K562 (cell line): Measurements from ENCODE around the gene CYTH4. TPM values are rescaled to one million over a fixed set of nuclear protein-coding genes. Genes with fewer than 3 reads are reported as not detected.

Experiments used
- ATAC-seq: fragments of 200-7000 bp; cut with Tn5 transposase; 3 replicates; pipeline ENCODE4 v1.9.1; 2020; ENCODE audit warnings: moderate library complexity
- BruUV-seq: library from RNA; stranded (reverse); fragments of 400-500 nt; replicated peaks from 2 replicates; lab custom pipeline; 2021; lab: Mats Ljungman, UMichigan
- CTCF ChIA-PET: fragments of 300-600 bp; formaldehyde crosslinking; extraction: SDS; loops from one replicate; lab custom pipeline; 2021; ENCODE audit warnings: low intra/inter-chr PET ratio; lab: Yijun Ruan, JAX
- POLR2A ChIA-PET: fragments of 300-600, 350-650 bp; sonication (Branson Sonifier 250); formaldehyde crosslinking; extraction: SDS; loops from one replicate; lab custom pipeline; 2021; ENCODE audit warnings: antibody characterized with exemption, inconsistent platforms; lab: Yijun Ruan, JAX
- DNase-seq, 4 experiments: peaks; one replicate each; pipeline versions ENCODE4 v3.0.0 to v3.0.0-alpha.2; 2011 to 2018; ENCODE audit warnings: low spot score in 3 of 4, mixed read lengths in 3 of 4; ENCODE audit errors: extremely low read depth in 1 of 4
- FAIRE-seq: peaks from 2 replicates; lab custom pipeline; 2011; peaks lifted over from hg19 to GRCh38; lab: Jason Lieb, UNC
- H2AFZ ChIP-seq: 2 replicates; pipeline ENCODE4 v1.6.0; 2011; ENCODE audit warnings: low read depth, low read length, control low read depth, inconsistent platforms
- H3K27ac ChIP-seq: fragments of 200-600 bp; 3 replicates; pipeline ENCODE4 v1.8.0; 2011; ENCODE audit warnings: low read depth, mild to moderate bottlenecking, control low read depth, inconsistent platforms, low read length, moderate library complexity, mixed read lengths; ENCODE audit errors: extremely low read depth
- H3K27me3 ChIP-seq, 2 experiments: fragments of 300-600 bp in 1 of 2; 2 replicates in 1 of 2; 3 replicates in 1 of 2; pipeline versions ENCODE4 v1.6.0 to v1.8.0; 2011; ENCODE audit warnings: inconsistent platforms in 2 of 2, low read length in 2 of 2, mild to moderate bottlenecking in 1 of 2, mixed read lengths in 1 of 2, moderate library complexity in 1 of 2; ENCODE audit not compliant: control insufficient read depth in 2 of 2, insufficient read depth in 2 of 2
- H3K36me3 ChIP-seq: fragments of 300-600 bp; 3 replicates; pipeline ENCODE4 v1.8.0; 2011; ENCODE audit warnings: mild to moderate bottlenecking, low read length, inconsistent platforms; ENCODE audit not compliant: control insufficient read depth, insufficient read depth
- H3K4me1 ChIP-seq, 2 experiments: fragments of 200-600 bp in 1 of 2; replicated peaks in 1 of 2; 2 replicates in 1 of 2; 3 replicates in 1 of 2; pipeline versions ENCODE4 v1.5.1 to v1.8.0; 2011; ENCODE audit warnings: inconsistent platforms in 2 of 2, low read length in 2 of 2, mild to moderate bottlenecking in 1 of 2, mixed read lengths in 1 of 2, moderate library complexity in 1 of 2; ENCODE audit not compliant: control insufficient read depth in 2 of 2, insufficient read depth in 2 of 2
- H3K4me2 ChIP-seq: 2 replicates; pipeline ENCODE4 v1.6.1; 2011; ENCODE audit warnings: low read length, control low read depth, inconsistent platforms, mixed read lengths; ENCODE audit not compliant: insufficient read depth
- H3K4me3 ChIP-seq: fragments of 200-600 bp; sonication (generic), shearing (Covaris generic); 2 replicates; pipeline ENCODE4 v1.5.1; 2016; ENCODE audit warnings: control low read depth, inconsistent platforms
- H3K79me2 ChIP-seq: fragments of 200-600 bp; 3 replicates; pipeline ENCODE4 v1.8.0; 2011; ENCODE audit warnings: low read length, inconsistent platforms; ENCODE audit not compliant: control insufficient read depth, insufficient read depth
- H3K9ac ChIP-seq, 2 experiments: 2 replicates each; pipeline versions ENCODE4 v1.6.0 to v1.6.1; 2011; ENCODE audit warnings: low read depth in 2 of 2, low read length in 2 of 2, control low read depth in 1 of 2, inconsistent platforms in 1 of 2, mild to moderate bottlenecking in 1 of 2, mixed read lengths in 1 of 2; ENCODE audit not compliant: insufficient read depth in 1 of 2
- H3K9me1 ChIP-seq: one replicate; pipeline ENCODE4 v1.6.0; 2011; ENCODE audit warnings: inconsistent platforms, mild to moderate bottlenecking, low read length, moderate library complexity; ENCODE audit not compliant: control insufficient read depth, insufficient read depth
- H3K9me3 ChIP-seq: replicated peaks from 2 replicates; pipeline ENCODE4 v1.5.1; 2011; ENCODE audit warnings: low read depth, low read length, inconsistent platforms; ENCODE audit not compliant: control insufficient read depth, insufficient read depth
- H4K20me1 ChIP-seq: replicated peaks from 2 replicates; pipeline ENCODE4 v1.6.1; 2011; ENCODE audit warnings: low read length, inconsistent platforms, mixed read lengths; ENCODE audit not compliant: control insufficient read depth, insufficient read depth
- ASH1L ChIP-seq: fragments of 450-650 bp; IDR thresholded peaks from 2 replicates; pipeline ENCODE4 v1.6.1; 2018; ENCODE audit warnings: borderline replicate concordance, mild to moderate bottlenecking, low read depth; ENCODE audit not compliant: partially characterized antibody
- CBX2 ChIP-seq: fragments of 200-600 bp; sonication (generic); IDR thresholded peaks from one replicate; pipeline ENCODE4 v1.6.1; 2012; ENCODE audit warnings: mild to moderate bottlenecking, low read length, inconsistent platforms; ENCODE audit not compliant: insufficient read depth, poor library complexity, severe bottlenecking
- CBX3 ChIP-seq, 2 experiments: IDR thresholded peaks; 1 replicate in 1 of 2; 2 replicates in 1 of 2; pipeline ENCODE4 v1.6.1; 2012; ENCODE audit warnings: inconsistent platforms in 2 of 2, low read length in 2 of 2, borderline replicate concordance in 1 of 2, control low read depth in 1 of 2
- CEBPB ChIP-seq: fragments of 450-650 bp; IDR thresholded peaks from 2 replicates; pipeline ENCODE4 v1.6.1; 2016; ENCODE audit warnings: missing genetic modification characterization, missing compliant biosample characterization
- CREM ChIP-seq: IDR thresholded peaks from 2 replicates; pipeline ENCODE4 v1.6.1; 2014; ENCODE audit warnings: antibody characterized with exemption, low read depth
- EGR1 ChIP-seq: fragments of 450-650 bp; conservative IDR thresholded peaks from 2 replicates; pipeline ENCODE4 v1.6.1; 2017; ENCODE audit warnings: mild to moderate bottlenecking
- FOXK1 ChIP-seq: sonication (generic); formaldehyde crosslinking; IDR thresholded peaks from 2 replicates; pipeline ENCODE4 v1.8.0; 2022; ENCODE audit warnings: missing genetic modification reagents, mild to moderate bottlenecking, borderline replicate concordance
- GABPB2 ChIP-seq: fragments of 250-450 bp; sonication (Bioruptor Pico); conservative IDR thresholded peaks from 2 replicates; pipeline ENCODE4 v1.5.1; 2021; ENCODE audit warnings: mild to moderate bottlenecking
- HSF4 ChIP-seq: fragments of 250-450 bp; sonication (Bioruptor Pico); IDR thresholded peaks from 2 replicates; pipeline ENCODE4 v2.1.2; 2022; ENCODE audit warnings: mild to moderate bottlenecking, moderate library complexity, borderline replicate concordance
- MEF2D ChIP-seq: conservative IDR thresholded peaks from 2 replicates; pipeline ENCODE4 v1.6.1; 2016; ENCODE audit warnings: low read depth, missing genetic modification characterization, missing compliant biosample characterization
- PCBP2 ChIP-seq: fragments of 200-400 bp; formaldehyde crosslinking; IDR thresholded peaks from 2 replicates; pipeline ENCODE4 v1.6.1; 2018; ENCODE audit warnings: low read length, low read depth, mild to moderate bottlenecking, moderate library complexity; ENCODE audit not compliant: poor library complexity, severe bottlenecking
- RAD21 ChIP-seq, 2 experiments: fragments of 250-450 bp in 1 of 2; fragments of 450-650 bp in 1 of 2; sonication (Bioruptor Pico) in 1 of 2; formaldehyde crosslinking in 1 of 2; IDR thresholded peaks in 1 of 2; conservative IDR thresholded peaks in 1 of 2; 2 replicates each; pipeline versions ENCODE4 v1.4.0 to v1.8.0; 2020 to 2022; ENCODE audit warnings: mild to moderate bottlenecking in 2 of 2, moderate library complexity in 1 of 2
- ZEB2 ChIP-seq: fragments of 450-650 bp; IDR thresholded peaks from 2 replicates; pipeline ENCODE4 v1.6.1; 2016
- ZNF41 ChIP-seq: fragments of 250-450 bp; sonication (Bioruptor Pico); conservative IDR thresholded peaks from 2 replicates; pipeline ENCODE4 v1.4.0; 2020; ENCODE audit warnings: mild to moderate bottlenecking
- ZNF444 ChIP-seq: fragments of 250-450 bp; sonication (Bioruptor Pico); IDR thresholded peaks from 2 replicates; pipeline ENCODE4 v1.4.0; 2020; ENCODE audit warnings: mild to moderate bottlenecking, moderate library complexity
- ZNF764 ChIP-seq: fragments of 250-450 bp; sonication (Bioruptor Pico); IDR thresholded peaks from 2 replicates; pipeline ENCODE4 v1.4.0; 2020; ENCODE audit warnings: low read depth, mild to moderate bottlenecking, moderate library complexity
- WGBS: fragments of 100-300 bp; shearing (Covaris generic); methylation state at CpG from one replicate; pipeline ENCODE4 v1.1.6; 2016; ENCODE audit warnings: low coverage, mixed read lengths; ENCODE audit not compliant: insufficient coverage; ENCODE audit errors: missing lambda C conversion rate; 5-methylcytosine and 5-hydroxymethylcytosine counted together
- in situ Hi-C: fragments of 300-500 bp; cut with MboI; formaldehyde crosslinking; loops from 4 replicates; pipeline ENCODE4 v1.15.0; 2018; ENCODE audit warnings: inconsistent platforms, mixed read lengths
- intact Hi-C: fragments of 100-400 bp; cut with micrococcal nuclease; formaldehyde crosslinking; loops from 2 replicates; pipeline ENCODE4 v1.14.2; 2022
- polyA plus RNA-seq, 8 experiments: library from polyadenylated mRNA; depleted of rRNA in 4 of 8; stranded (reverse) in 5 of 8; unstranded in 3 of 8; fragments of >200 nt; fragmentation: Nextera tagmentation in 2 of 8; fragmentation: Illumina TruSeq in 1 of 8; extraction: Ambion mirVana in 2 of 8; extraction: Trizol in 1 of 8; gene quantifications; 2 replicates each; pipeline versions ENCODE4 v1.2.1 to v1.2.3, GENCODE V29; 2011 to 2014; ENCODE audit warnings: inconsistent platforms in 1 of 8, missing spikeins in 1 of 8
- total RNA-seq, 7 experiments: library from RNA; depleted of rRNA in 6 of 7; stranded (reverse); fragments of >200 nt in 6 of 7; fragmentation: Illumina TruSeq in 2 of 7; extraction: Trizol in 2 of 7; gene quantifications; 2 replicates each; pipeline versions ENCODE4 v1.2.1 to v1.2.3, GENCODE V29; 2011 to 2021; ENCODE audit warnings: low replicate concordance in 1 of 7

CYTH4 gene
- total and polyA plus RNA-seq, 9 of the 15 experiments (the other 6 are each of a cell fraction or from before 2014, with no cell fraction given): 0.03 to 2.0 (median 0.61) TPM; not detected in 1

DNA sequence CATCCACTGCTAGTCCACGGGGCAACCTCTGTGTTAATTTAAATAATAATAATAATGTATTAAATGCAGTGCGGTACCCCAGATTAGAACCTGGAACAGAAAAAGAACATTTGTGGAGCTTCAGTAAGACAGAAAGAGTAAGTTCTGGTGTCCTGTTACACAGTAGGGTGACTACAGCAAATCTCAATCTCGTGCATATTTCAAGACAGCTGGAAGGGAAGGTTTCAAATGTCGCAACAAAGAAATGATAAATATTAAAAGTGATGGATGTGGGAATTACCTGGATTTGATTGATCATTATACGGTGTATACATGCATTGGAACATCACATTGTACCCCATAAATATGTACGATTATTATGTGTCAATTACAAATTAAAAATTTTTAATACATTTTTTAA, 36.6 kb upstream of the CYTH4 start:
- TF ChIP-seq CEBPB (tag) (peak; percentile 55), ASH1L (no peak)
- TF ChIP-seq, all 486 proteins: peak for 1
- ATAC-seq (no peak), DNase-seq (no peak), FAIRE-seq (no peak)
- intact Hi-C loops (no loop called here), in situ Hi-C loops (no loop called here)
- Histone ChIP-seq H3K79me2 (peaks cover 33% of the 10 kb centered on the region), H3K9me3 (no peaks in the 10 kb centered on the region), H3K36me3 (peaks cover 15% of the 10 kb centered on the region; the same call in 2 of the 3 replicates), H3K4me1 (peaks cover 29 to 47% of the 10 kb centered on the region in 2 experiments), H3K9ac (no peak overlapping the region; a peak in 1 of 4 replicates), H3K4me2 (no peak overlapping the region), H3K9me1 (no peaks in the 10 kb centered on the region), H3K27ac (no peak overlapping the region), H3K4me3 (no peak overlapping the region), H3K27me3 (no peaks in the 10 kb centered on the region), H2AFZ (peak overlapping the region; percentile 80; the same call in 1 of the 2 replicates), H4K20me1 (no peaks in the 10 kb centered on the region; the same call in none of the 2 replicates)
- ChIA-PET POLR2A (no interaction called here), CTCF (no interaction called here)
- 57% methylated on average over 6 of the region's 6 CpGs for WGBS
- BruUV-seq: no TSS peak

DNA sequence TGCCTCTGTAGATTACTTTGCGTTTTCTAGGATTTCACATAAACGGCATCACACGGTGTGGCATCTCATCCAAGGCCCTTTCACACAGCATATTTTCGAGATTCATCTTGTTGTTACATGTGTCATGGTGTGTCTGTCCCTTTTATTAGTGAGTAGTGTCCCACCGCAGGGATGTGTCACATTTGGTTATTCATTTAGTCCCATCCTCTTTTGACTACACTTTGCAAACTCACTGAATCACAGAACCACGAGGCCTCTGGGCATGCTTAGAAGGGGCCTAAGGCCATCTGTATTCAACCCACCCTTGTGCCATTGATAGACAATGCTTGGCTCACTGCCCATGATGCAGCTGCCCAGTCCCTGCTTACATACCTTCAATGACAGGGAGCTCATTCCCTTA, 34.1 kb upstream of the CYTH4 start:
- Histone ChIP-seq H3K4me1 (peaks cover 14 to 22% of the 10 kb centered on the region in 2 experiments; a peak in 4 of 5 replicates), H3K9ac (no peak overlapping the region), H3K9me3 (no peaks in the 10 kb centered on the region), H4K20me1 (no peaks in the 10 kb centered on the region), H3K4me3 (no peak overlapping the region), H3K27me3 (no peaks in the 10 kb centered on the region), H3K36me3 (no peaks in the 10 kb centered on the region), H3K27ac (no peak overlapping the region; the same call in 2 of the 3 replicates), H2AFZ (no peak overlapping the region), H3K9me1 (no peaks in the 10 kb centered on the region), H3K4me2 (no peak overlapping the region), H3K79me2 (peaks cover 9% of the 10 kb centered on the region)
- POLR2A ChIA-PET: no interaction called here
- DNase-seq: no peak
- intact Hi-C loops (no loop called here), in situ Hi-C loops (no loop called here)
- CTCF ChIA-PET: no interaction called here
- no TSS peak for BruUV-seq
- FAIRE-seq: no peak
- no peak for ATAC-seq
- 42% methylated on average over 6 of the region's 6 CpGs for WGBS
- no peak for TF ChIP-seq ZNF764 (CRISPR knock-in tag)
- no peak for TF ChIP-seq GABPB2 (CRISPR knock-in tag)
- TF ChIP-seq MEF2D: no peak
- no peak for TF ChIP-seq CBX3 (IDR thresholded peaks at IDR 0.05; ENCODE audit: borderline replicate concordance in 1 of 2, low read length in 2 of 2)
- no peak for TF ChIP-seq PCBP2
- TF ChIP-seq ZEB2: no peak
- no peak for TF ChIP-seq FOXK1 (CRISPR knock-in tag)
- TF ChIP-seq EGR1: no peak
- no peak for TF ChIP-seq CBX2
- no peak for TF ChIP-seq ZNF444 (CRISPR knock-in tag)
- TF ChIP-seq HSF4 (CRISPR knock-in tag): no peak
- TF ChIP-seq ZNF41 (CRISPR knock-in tag): no peak
- TF ChIP-seq CREM: no peak
- no peak for TF ChIP-seq RAD21 (CRISPR knock-in tag; conservative IDR thresholded peaks at IDR 0.05 in 1 of 2, IDR thresholded peaks at IDR 0.05 in 1 of 2)
